Measurements from ENCODE around the gene KDM4C. TPM values are rescaled to one million over a fixed set of nuclear protein-coding genes. Genes with fewer than 3 reads are reported as not detected.

The KDM4C gene
- polyA plus RNA-seq, 1 donor (not counting 4 experiments of a cell fraction or from before 2014, with no cell fraction given) = 17.2 TPM

- Histone ChIP-seq H4K20me1 (ENCODE audit: control insufficient read depth, extremely low read depth, insufficient read depth, low read length) (no peaks in the 10 kb centered on the region), H3K36me3 (ENCODE audit: control insufficient read depth in 2 of 2, extremely low read depth in 1 of 2, insufficient read depth in 2 of 2, low read length in 2 of 2) (no peaks in the 10 kb centered on the region), H3K27ac (ENCODE audit: control insufficient read depth, insufficient read depth, low read length) (no peak overlapping the region), H3K4me1 (ENCODE audit: control insufficient read depth, extremely low read depth, insufficient read depth, low read length) (peaks cover 9% of the 10 kb centered on the region), H2AFZ (ENCODE audit: control insufficient read depth, low read length) (no peak overlapping the region), H3K9ac (ENCODE audit: control insufficient read depth, extremely low read depth, insufficient read depth, low read length) (no peak overlapping the region), H3K4me2 (ENCODE audit: control insufficient read depth, extremely low read depth, insufficient read depth, low read depth, low read length) (no peak overlapping the region), H3K79me2 (ENCODE audit: control insufficient read depth, insufficient read depth, low read length) (no peaks in the 10 kb centered on the region), H3K4me3 (ENCODE audit: control insufficient read depth in 2 of 3, extremely low read depth in 1 of 3, insufficient read depth in 2 of 3, low read depth in 1 of 3, low read length in 3 of 3) (no peak overlapping the region), H3K27me3 (ENCODE audit: control insufficient read depth, extremely low read depth, insufficient read depth, low read length) (no peaks in the 10 kb centered on the region), H3K9me1 (ENCODE audit: control insufficient read depth, extremely low read depth, insufficient read depth, low read length) (peaks cover 4% of the 10 kb centered on the region), H3K9me3 (ENCODE audit: control insufficient read depth, low read depth, low read length) (no peaks in the 10 kb centered on the region)
- TF ChIP-seq CTCF (optimal IDR thresholded peaks at IDR 0.05 in 1 of 3, IDR thresholded peaks at IDR 0.05 in 1 of 3, conservative IDR thresholded peaks at IDR 0.05 in 1 of 3; ENCODE audit: extremely low read depth in 1 of 3, insufficient read depth in 2 of 3, low read length in 3 of 3) = no peak
- TF ChIP-seq EZH2 (IDR thresholded peaks at IDR 0.05; ENCODE audit: low read length) = no peak
- dilution Hi-C loops (cut with MboI; ENCODE audit: extremely low pct_ligation_motif_present, low sequenced_read_pairs) = no loop called here
- FAIRE-seq = no peak
- DNase-seq (ENCODE audit: low read depth, low spot score) = no peak
Observed at GRCh38 chr9:6937209-6937608, 179.4 kb downstream of the KDM4C start.

GRCh38 chr9:6938447-6938846 lies 180.7 kb downstream of the KDM4C start:
- H3K27ac ChIP-seq (ENCODE audit: control insufficient read depth, insufficient read depth, low read length) = no peak overlapping the region
- H2AFZ ChIP-seq (ENCODE audit: control insufficient read depth, low read length) = no peak overlapping the region
- H3K79me2 ChIP-seq (ENCODE audit: control insufficient read depth, insufficient read depth, low read length) = no peaks in the 10 kb centered on the region
- peaks cover 8% of the 10 kb centered on the region for H3K4me1 ChIP-seq (ENCODE audit: control insufficient read depth, extremely low read depth, insufficient read depth, low read length)
- no peaks in the 10 kb centered on the region for H4K20me1 ChIP-seq (ENCODE audit: control insufficient read depth, extremely low read depth, insufficient read depth, low read length)
- no peak overlapping the region for H3K4me2 ChIP-seq (ENCODE audit: control insufficient read depth, extremely low read depth, insufficient read depth, low read depth, low read length)
- no peaks in the 10 kb centered on the region for H3K9me1 ChIP-seq (ENCODE audit: control insufficient read depth, extremely low read depth, insufficient read depth, low read length)
- dilution Hi-C loops (cut with MboI; ENCODE audit: extremely low pct_ligation_motif_present, low sequenced_read_pairs) = no loop called here
- TF ChIP-seq EZH2 (IDR thresholded peaks at IDR 0.05; ENCODE audit: low read length) = no peak
- TF ChIP-seq CTCF (optimal IDR thresholded peaks at IDR 0.05 in 1 of 3, IDR thresholded peaks at IDR 0.05 in 1 of 3, conservative IDR thresholded peaks at IDR 0.05 in 1 of 3; ENCODE audit: extremely low read depth in 1 of 3, insufficient read depth in 2 of 3, low read length in 3 of 3) = no peak
- no peak overlapping the region for H3K4me3 ChIP-seq (ENCODE audit: control insufficient read depth in 2 of 3, extremely low read depth in 1 of 3, insufficient read depth in 2 of 3, low read depth in 1 of 3, low read length in 3 of 3)
- no peaks in the 10 kb centered on the region for H3K27me3 ChIP-seq (ENCODE audit: control insufficient read depth, extremely low read depth, insufficient read depth, low read length)
- H3K9me3 ChIP-seq (ENCODE audit: control insufficient read depth, low read depth, low read length) = no peaks in the 10 kb centered on the region
- H3K9ac ChIP-seq (ENCODE audit: control insufficient read depth, extremely low read depth, insufficient read depth, low read length) = no peak overlapping the region
- FAIRE-seq = no peak
- no peak for DNase-seq (ENCODE audit: low read depth, low spot score)
- H3K36me3 ChIP-seq (ENCODE audit: control insufficient read depth in 2 of 2, extremely low read depth in 1 of 2, insufficient read depth in 2 of 2, low read length in 2 of 2) = peaks cover 0 to 3% of the 10 kb centered on the region in 2 experiments
